NOMO-1 treated with dmso at 0.1 percent for 144 hours (cell line): ENCODE measurements around the gene SUMO4.

ENCODE experiments used
- DNase-seq: peaks from one replicate; lab custom pipeline; 2025; ENCODE audit not compliant: unreplicated experiment; lab: John Stamatoyannopoulos, UW

The SUMO4 gene

DNA sequence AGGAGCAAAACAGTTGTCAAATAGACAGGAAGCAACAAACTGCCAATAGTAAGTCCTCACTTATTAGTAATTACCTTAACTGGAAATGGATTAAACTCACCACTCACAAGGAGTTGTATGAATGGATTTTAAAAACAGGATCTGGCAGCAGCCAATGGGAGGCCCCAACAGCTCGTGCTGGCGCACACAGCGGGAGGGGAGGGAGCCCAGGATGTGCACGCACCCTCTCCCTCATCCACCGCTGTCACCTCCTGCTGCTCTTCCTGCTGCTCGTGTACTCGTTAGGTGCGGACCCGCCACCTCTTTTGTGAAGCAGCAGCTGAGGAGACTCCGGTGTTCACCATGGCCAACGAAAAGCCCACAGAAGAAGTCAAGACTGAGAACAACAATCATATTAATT, at the start of gene SUMO4:
Gene SUMO4 (plus strand): TSS at position 213 of the 400 bp plus-strand sequence. CDS start 130 bp downstream, at position 343.
- no peak for DNase-seq

DNA sequence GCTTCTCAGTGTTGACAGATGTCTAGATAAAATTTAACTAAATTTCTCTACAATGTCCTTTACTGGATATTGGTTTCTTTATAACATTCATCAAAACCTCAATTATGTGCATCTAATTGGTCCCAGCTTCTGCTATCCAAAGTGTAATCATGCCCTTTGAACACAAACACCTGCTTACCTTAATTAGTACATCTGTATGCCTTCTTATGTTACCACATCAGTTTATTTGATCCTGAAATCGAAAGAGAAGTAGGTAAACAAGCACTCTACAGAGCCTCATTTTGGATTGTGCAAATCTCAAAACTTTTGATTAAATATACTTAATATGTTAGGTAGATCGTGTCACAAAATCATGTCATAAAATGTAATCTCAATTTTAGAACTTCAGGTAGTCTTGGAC, 46.1 kb upstream of the SUMO4 start:
- DNase-seq, result no peak

DNA sequence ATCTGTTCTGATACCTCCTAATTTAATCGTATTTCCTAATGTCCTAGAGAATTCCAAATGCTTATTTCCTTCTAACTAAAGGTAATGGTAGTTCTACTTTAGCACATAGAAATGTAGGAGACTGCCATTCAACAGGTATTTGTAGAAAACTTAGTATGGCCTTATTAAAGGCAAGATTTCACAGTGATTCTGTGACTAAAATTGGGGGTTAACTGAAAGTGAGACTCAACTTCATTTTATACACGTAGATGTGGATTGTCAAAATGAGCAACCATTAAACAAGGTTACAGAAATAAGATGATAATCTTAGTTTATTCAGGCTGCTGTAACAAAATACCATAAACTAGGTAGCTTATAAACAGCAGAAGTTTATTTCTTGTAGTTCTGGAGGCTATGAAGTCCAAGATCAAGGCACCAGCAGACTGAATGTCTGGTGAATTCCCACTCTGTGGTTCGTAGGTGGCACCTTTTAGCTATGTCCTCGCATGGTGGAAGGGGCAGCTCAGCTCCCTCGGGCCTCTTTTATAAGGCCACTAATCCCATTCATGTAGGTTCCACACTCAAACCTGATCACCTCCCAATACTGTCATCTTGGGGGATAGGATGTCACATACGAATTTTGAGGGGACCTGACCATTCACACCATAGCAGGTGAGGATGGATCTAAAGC, 43.8 kb upstream of the SUMO4 start:
- no peak for DNase-seq

DNA sequence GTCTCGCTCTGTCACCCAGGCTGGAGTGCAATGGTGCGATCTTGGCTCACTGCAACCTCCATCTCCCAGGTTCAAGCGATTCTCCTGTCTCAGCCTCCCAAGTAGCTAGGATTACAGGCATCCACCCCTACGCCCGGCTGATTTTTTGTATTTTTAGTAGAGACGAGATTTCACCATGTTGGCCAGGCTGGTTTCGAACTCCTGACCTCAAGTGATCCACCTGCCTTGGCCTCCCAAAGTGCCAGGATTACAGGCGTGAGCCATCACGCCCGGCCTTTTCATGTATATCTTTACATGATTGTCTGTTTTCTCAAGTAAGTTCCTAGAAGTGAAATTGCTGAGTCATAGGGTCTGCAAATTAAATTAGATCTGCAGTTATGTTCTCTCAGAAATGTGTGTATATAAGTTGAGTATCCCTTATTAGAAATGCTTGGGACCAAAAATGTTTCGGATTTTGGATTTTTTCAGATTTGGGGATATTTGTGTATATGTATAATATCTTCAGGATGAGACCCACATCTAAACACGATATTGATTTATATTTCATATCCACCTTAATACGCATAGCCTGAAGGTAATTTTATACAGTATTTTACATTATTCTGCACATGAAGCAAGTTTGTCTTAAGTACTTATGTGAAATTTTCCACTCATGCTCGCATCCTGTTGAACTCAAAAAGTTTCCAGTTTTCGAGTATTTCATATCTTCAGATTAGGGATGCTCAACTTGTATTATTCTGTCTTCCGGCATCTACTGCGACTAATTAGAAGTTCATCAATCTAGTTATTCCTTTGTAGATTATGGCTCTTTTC, 42.1 kb upstream of the SUMO4 start:
- no peak for DNase-seq

DNA sequence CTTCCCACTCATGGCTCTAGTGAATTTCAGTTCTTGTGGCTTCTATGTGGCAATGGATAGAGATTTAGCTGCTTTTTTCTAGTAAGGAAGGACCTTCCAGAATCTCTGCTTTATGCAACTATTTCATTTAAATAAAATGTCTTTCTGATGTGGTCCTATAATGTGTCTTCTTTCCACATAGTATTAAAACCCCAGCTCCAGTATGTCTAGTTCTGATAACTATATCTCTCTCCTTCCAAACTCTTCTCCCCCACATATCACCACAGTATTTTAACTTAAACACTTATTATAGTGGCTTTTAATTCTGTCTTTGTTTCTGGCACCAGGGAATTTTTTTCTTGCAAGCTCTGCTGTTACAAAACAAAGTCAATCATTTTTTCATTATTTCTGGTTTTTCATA, 40.6 kb upstream of the SUMO4 start:
- DNase-seq, result no peak

DNA sequence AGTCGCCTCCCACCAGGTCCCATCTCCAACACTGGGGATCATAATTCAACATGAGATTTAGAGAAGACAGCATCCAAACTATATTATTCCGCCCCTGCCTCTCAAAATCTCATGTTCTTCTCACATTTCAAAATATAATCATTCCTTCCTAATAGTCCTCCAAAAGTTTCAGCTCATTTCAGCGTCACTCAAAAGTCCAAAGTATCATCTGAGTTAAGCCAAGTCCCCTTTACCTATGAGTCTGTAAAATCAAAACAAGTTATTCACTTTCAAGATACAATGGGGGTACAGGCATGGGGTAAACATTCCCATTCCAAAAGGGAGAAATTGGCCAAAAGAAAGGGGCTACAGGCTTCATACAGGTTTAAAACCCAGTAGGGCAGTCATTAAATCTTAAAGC, 39.5 kb upstream of the SUMO4 start:
- DNase-seq, result no peak

DNA sequence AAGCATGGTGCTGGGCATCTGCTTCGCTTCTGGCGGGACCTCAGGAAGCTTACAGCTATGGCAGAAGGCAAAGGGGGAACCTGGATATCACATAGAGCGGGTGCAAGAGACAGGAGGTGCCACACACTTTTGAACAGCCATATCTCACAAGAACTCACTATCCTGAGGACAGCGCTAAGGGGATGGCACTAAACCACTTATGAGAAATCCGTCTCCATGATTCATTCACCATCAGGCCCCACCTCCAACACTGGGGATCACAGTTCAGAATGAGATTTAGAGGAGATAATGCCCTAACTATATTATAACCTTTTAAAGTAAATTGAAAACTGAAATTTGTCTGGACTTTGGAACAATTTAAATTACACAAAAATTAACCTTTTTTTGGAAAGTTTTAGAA, 37.8 kb upstream of the SUMO4 start:
- DNase-seq, result no peak

DNA sequence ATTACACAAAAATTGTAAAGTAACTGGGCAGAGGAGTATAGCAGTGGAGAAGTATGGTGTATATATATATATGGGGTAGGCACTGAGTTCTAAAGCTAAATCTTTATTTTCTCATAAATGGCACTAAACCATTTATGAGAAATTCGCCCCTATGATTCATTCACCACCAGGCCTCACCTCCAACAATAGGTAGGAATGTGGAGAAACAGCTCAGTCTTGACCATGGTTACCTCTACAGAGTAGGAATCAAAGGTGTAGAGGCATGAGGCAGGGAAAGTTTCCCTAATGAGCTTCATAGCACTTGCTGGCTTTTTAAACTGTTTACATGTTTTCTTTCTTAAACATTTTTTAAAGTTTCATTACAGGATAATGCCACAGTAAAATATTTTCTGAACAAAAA, 36.9 kb upstream of the SUMO4 start:
- DNase-seq, result no peak

DNA sequence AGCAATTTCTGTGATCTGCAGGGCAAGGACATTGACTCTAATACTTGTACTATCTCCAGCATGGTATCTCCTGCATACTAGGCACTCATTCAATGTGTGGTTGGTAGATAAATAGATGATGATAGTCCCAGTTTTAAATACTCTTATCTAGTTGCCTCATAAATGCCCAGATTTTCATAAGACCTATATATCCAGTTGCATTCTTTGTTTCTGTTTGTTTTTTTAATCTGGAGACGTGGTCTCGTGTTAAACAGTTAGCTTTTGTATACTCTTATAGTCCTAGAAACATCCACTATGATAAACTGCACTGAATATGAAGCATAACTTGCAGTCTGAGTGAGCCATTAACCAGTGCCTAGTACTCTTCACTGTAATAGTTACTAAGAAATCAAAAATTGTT, 35.5 kb upstream of the SUMO4 start:
- DNase-seq, result no peak

DNA sequence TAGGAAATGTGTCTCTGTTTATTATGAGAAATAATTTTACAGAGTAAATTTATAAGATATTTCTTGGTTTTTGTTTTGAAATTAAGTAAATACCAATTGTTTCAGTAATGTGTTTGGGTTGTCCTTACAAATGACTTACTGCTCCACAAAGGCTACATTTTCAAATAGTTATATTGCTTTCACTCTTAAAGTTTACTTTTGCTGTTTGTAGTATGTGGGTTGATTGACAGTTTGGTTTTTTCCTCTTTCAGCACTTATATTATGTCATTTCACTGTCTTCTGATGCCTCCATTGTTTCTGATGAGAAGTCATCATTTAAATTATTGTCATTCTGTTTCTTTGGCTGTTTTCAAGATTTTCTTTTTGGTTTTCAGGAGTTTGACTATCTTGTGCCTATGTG, 34.9 kb upstream of the SUMO4 start:
- DNase-seq, result no peak

DNA sequence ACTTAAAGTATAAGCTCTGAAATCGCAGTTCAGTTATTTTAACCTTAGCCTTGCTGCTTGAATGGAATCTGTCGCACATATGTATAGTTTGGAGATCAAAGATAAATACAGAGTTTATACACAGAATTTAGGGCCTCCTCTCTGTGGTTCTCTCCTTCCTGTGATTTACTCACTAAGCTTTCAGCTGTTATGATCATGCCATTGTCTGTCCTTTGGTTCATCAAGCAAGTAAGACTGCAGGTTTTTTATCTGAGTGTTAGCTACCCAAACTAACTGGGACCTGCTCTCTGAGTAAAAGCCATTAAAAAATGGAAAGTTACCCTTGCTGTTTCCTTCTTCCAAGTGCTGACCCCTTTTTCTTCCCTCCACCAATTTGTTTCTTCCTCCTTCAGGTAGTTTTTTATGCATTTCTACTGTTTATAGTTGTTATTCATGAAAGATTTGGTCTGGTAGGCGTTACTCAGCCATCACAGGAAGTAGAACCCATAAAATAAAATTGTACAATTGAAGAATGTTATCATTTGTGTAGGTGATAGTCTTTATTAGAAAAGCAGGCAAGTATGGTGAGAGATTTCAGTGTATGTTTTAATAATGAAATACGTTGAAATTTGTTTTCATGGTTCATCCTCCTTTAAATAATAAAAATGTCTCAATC, 33.7 kb upstream of the SUMO4 start:
- no peak for DNase-seq

DNA sequence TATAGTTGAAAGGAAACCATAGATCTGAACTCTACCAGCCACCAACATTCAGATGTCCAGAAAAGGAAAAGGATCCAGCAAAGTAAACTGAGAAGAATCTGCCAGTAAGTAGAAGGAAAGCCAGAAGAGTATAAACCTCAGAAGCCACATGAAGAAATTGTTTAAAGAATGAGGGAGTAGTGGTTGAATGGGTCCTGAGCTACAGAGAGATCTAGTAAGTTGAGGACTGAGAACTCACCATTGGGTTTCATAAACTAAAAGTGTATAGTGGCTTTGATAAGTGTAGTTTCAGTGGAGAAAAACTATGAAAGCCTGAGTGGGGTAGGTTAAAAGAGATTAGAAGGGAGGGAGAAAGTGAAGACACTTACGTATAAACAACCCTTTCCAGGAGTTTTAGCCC, 32.0 kb upstream of the SUMO4 start:
- DNase-seq, result no peak

DNA sequence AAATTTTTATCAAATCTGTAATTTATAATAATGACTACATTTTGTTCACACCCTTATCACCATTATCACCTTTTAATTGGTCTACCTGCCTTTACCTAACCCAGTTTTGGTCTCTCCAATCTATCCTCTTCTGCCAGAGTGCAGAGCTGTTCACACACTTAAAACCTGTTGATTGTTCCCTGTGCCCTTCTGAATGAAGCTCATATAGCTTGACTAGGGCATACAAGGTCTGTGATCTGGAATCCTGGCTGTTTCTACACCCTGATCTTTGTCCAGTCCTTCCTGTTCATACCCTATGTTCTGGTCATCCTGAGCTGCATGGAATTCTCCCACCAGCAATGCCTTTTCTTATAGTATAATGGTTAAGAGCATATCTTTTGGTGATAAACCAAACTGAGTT, 28.9 kb upstream of the SUMO4 start:
- no peak for DNase-seq

DNA sequence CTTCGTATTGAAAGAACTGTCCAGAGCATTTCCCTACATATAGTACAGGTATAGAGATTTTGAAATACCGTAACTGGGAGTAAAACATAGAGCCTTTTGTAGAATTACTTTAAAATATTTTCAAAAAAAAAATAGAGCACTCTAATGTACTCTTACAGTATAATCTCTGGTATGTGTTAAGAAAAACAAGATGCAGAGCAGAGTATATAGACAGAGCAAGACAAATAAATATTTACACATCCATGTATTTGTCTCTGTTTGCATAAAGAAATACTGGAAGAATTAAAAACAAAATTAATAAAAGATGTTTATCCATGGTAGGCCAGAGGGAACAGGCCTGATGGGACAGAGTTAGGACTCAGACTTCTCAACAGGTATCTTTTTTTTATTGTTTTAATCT, 28.0 kb upstream of the SUMO4 start:
- DNase-seq, result no peak

DNA sequence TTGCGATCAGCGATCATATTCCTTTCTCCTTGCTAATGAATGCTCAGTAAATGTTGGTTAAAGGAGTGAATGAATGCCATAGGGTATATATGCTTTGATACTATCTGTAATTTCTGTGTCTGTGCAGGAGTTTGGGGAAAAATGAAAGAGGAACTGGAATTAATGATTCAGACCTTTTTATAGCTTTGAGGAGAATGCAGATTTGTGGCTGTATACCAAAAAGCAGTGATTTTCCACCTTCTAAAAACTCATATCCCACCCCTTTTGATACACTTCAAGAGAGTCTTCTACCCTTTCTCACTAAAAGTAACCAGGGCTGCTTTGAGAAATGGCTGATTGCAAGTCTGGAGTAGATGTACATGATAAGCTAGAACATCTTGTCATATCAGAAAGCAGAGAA, 26.6 kb upstream of the SUMO4 start:
- no peak for DNase-seq

DNA sequence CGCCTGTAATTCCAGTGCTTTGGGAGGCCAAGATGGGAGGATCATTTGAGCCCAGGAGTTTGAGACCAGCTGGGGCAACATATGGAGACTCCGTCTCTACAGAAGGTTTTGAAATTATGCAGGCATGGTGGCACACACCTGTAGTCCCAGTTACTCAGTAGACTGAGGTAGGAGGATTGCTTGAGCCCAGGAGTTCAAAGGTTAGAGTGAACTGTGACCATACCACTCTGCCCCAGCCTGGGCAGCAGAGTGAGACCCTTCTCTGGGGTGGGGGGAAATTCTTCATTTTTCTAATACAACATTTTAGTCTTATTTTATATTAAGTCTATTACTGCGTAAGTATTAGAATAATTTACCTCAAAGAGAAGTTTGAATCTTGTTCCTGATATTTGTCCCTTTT, 20.1 kb upstream of the SUMO4 start:
- no peak for DNase-seq

DNA sequence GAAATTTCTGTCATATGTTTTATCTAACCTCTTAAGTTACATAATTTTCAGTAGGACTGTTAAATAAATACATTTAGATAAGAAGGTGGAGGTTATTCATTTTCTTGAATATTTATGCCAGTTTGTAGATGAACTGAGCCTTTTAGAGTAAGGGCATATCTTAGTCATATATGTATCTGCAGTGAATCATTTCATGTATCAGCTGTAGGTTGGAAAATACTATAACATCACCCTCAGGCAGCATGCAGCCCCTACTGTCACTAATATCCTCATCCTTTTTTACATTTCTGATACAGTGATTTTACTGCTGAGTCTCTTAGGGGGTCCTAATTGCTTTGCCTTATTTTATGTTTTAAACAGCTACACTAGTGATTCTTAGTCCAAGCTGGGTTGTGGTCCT, 19.5 kb upstream of the SUMO4 start:
- DNase-seq, result no peak

DNA sequence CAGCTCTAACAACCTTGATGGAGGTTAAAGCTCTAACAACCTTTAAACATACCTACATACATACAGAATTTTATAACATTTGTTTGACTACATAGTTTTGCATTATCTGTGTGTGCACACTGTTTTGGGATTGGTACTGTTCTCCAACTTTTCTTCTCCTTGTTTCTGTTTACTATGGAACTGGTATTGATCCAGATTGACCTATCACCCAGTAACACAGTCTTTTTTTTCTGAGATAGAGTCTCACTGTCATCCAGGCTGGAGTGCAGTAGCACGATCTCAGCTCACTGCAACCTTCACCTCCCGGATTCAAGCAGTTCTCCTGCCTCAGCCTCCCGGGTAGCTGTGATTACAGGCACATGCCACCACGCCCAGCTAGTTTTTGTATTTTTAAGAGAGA, 16.7 kb upstream of the SUMO4 start:
- DNase-seq, result no peak

DNA sequence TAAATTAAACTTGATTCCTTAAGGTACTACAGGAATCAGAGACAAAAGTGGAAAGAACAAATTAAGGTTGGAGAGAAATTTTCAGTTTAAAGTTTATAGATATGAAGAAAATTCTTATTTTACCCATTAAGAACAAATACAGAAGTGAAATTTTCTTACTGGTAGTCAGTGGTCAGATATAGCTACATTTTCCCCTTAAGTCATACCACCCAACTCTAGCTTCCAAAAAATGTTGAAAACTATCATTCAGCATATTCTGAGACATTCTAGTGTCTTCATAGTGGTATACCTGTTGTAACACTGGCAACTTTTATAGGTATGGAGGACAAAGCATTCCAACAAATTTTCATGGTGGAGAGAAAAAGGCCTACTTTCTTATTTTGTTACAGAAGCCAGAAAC, 15.6 kb upstream of the SUMO4 start:
- no peak for DNase-seq

DNA sequence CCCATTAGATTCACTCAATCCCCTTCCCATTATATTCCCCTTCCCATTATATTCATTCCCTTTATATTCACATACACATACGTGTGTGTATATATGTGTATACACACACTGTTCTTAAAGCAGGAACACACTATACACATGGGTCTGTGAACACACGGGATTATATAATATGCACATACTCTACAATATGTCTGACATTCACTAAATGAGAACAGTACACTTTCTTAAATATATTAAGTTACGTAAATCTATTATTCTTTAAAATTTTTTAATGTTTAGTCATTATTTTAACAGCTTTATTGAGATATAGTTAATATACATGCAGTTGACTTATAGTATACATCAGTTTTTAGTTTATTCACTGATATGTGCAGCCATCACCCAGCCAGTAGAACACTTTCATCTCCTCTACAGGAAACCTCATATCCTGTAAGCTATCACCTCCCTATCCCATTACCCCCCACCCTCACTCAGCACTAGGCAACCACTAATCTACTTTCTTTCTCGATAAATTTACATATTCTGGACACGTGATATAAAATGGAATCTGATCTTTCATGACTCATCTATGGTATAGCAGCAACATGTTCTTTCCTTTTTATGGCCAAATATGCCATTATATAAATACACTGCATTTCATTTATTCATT, 13.9 kb upstream of the SUMO4 start:
- no peak for DNase-seq

DNA sequence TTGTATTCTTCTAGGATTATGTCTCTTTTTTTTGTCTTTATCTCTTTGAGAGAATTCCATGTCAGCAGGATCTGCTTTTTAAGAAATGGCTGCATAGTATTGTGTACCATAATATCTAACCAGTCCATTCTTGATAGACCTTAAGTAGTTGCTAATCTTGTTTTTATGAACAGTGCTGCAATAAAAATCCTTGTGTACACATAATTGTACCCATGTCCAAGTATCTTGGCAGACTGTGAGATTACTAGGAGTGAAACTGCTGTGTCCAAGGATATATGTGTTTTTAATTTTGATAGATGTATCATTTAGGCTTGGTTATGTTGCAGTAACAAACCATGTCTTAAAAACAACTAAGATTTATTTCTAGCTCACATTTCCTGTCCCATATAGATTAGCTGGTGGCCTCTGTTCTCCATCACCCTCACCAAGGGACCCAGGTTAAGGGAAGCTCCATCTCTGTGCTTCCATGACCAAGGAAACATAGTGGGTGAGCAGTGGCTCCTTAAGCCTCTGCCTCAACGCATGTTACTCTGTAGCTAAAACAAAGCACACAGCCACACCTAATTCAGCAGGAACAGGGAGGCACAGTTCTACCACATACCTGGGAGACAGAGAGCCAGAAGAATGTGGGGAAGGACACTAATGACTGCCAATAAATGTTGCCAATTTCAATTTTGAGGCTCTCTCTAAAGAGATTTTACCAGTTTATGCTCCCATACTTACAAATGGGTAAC, 12.1 kb upstream of the SUMO4 start:
- DNase-seq, result no peak
